SH-SY5Y (cell line): Measurements from ENCODE around the gene RNF217.

Experiments used
- GATA2 ChIP-seq: IDR thresholded peaks from 2 replicates; pipeline ENCODE4 v1.6.1; 2011; ENCODE audit warnings: mild to moderate bottlenecking, low read depth, low read length
- GATA3 ChIP-seq: IDR thresholded peaks from 2 replicates; pipeline ENCODE4 v1.6.1; 2011; ENCODE audit warnings: low read depth, mild to moderate bottlenecking, low read length, moderate library complexity

GRCh38 chr6:125009578-125009977, 47.3 kb downstream of the RNF217 start:
- TF ChIP-seq GATA2 (no peak), GATA3 (no peak)
